HFFc6 (cell line): ENCODE measurements around the gene MOSPD3. TPM values are rescaled to one million over a fixed set of nuclear protein-coding genes. Genes with fewer than 3 reads are reported as not detected.

ENCODE experiments used
- DNase-seq: peaks from one replicate; pipeline ENCODE4 v3.0.0-alpha.2; 2018
- H3K27ac Mint-ChIP-seq: 2 replicates; pipeline ENCODE4 v1.8.0; 2020; ENCODE audit warnings: mild to moderate bottlenecking, mixed read lengths
- H3K27me3 Mint-ChIP-seq: 2 replicates; pipeline ENCODE4 v1.8.0; 2021; ENCODE audit warnings: mild to moderate bottlenecking, moderate library complexity, mixed read lengths; ENCODE audit not compliant: insufficient read depth
- H3K36me3 Mint-ChIP-seq: 2 replicates; pipeline ENCODE4 v1.8.0; 2021; ENCODE audit warnings: low read depth, mixed read lengths
- H3K4me1 Mint-ChIP-seq: 2 replicates; pipeline ENCODE4 v1.8.0; 2020; ENCODE audit warnings: low read depth, mixed read lengths
- H3K4me3 Mint-ChIP-seq: 2 replicates; pipeline ENCODE4 v1.8.0; 2020; ENCODE audit warnings: mild to moderate bottlenecking, moderate library complexity, mixed read lengths
- H3K9me3 Mint-ChIP-seq: 2 replicates; pipeline ENCODE4 v1.8.0; 2020; ENCODE audit warnings: mild to moderate bottlenecking, mixed read lengths
- CTCF ChIP-seq: fragments of 200-600 bp; sonication (generic); IDR thresholded peaks from 2 replicates; pipeline ENCODE4 v1.5.0; 2021; ENCODE audit warnings: antibody characterized with exemption, mild to moderate bottlenecking
- total RNA-seq, 6 experiments: library from RNA; stranded (reverse); fragmentation: NEBNext Ultra II Directional; extraction: Animal tissue kit (Norgen Biotek cat#: 25700); gene quantifications; 2 replicates in 1 of 6; 3 replicates in 5 of 6; pipeline ENCODE4 v1.2.3, GENCODE V29; 2021

MOSPD3 gene
- total RNA-seq, 6 experiments from 2014 or later: 14.6 to 19.0 (median 17.4) TPM

- H3K4me1 Mint-ChIP-seq: peaks cover 30% of the 10 kb centered on the region
- peak overlapping the region; percentile 95 for H3K4me3 Mint-ChIP-seq
- peak overlapping the region; percentile 87 for H3K27ac Mint-ChIP-seq
- H3K27me3 Mint-ChIP-seq: peaks cover 3% of the 10 kb centered on the region
- DNase-seq: no peak
- no peaks in the 10 kb centered on the region for H3K9me3 Mint-ChIP-seq
- TF ChIP-seq CTCF: no peak
- H3K36me3 Mint-ChIP-seq: peaks cover 10% of the 10 kb centered on the region
Observed at GRCh38 chr7:100583132-100584053, 28.9 kb upstream of the MOSPD3 start.

- Mint-ChIP-seq H3K36me3 (peaks cover 10% of the 10 kb centered on the region), H3K27me3 (peaks cover 3% of the 10 kb centered on the region), H3K4me1 (peaks cover 30% of the 10 kb centered on the region), H3K9me3 (no peaks in the 10 kb centered on the region), H3K27ac (peak overlapping the region; percentile 87), H3K4me3 (peak overlapping the region; percentile 95)
- TF ChIP-seq CTCF: no peak
- no peak for DNase-seq
Observed at GRCh38 chr7:100584054-100584682, 28.2 kb upstream of the MOSPD3 start.

GRCh38 chr7:100584683-100585510 lies 27.4 kb upstream of the MOSPD3 start:
- peak overlapping the region; percentile 95 for H3K4me3 Mint-ChIP-seq
- no peaks in the 10 kb centered on the region for H3K9me3 Mint-ChIP-seq
- H3K36me3 Mint-ChIP-seq: peaks cover 6% of the 10 kb centered on the region
- TF ChIP-seq CTCF: no peak
- peaks cover 30% of the 10 kb centered on the region for H3K4me1 Mint-ChIP-seq
- H3K27ac Mint-ChIP-seq: peak overlapping the region; percentile 87
- peak; percentile 74 for DNase-seq
- H3K27me3 Mint-ChIP-seq: peaks cover 3% of the 10 kb centered on the region

- H3K36me3 Mint-ChIP-seq: peaks cover 6% of the 10 kb centered on the region
- peak within 1 kb of the TSS; percentile 95 for H3K4me3 Mint-ChIP-seq
- TF ChIP-seq CTCF: 0 out of 2 replicates have a peak, but pooled peaks have one; percentile 8
- H3K4me1 Mint-ChIP-seq: peaks cover 36% of the 10 kb centered on the region
- H3K9me3 Mint-ChIP-seq: no peaks in the 10 kb centered on the region
- peaks cover 6% of the 10 kb centered on the region for H3K27me3 Mint-ChIP-seq
- H3K27ac Mint-ChIP-seq: peak within 1 kb of the TSS; percentile 87
- no peak for DNase-seq
Observed at GRCh38 chr7:100585511-100586265, 26.7 kb upstream of the MOSPD3 start, which contains the start of gene LRCH4. Gene LRCH4 (minus strand): TSS chr7:100586129. CDS start chr7:100586100, 29 bp downstream.
